Glutamatergic neuron (in vitro differentiated cells): ENCODE data around the gene INF2. TPM values are rescaled to one million over a fixed set of nuclear protein-coding genes. Genes with fewer than 3 reads are reported as not detected.

ENCODE experiments used
- DNase-seq: peaks from one replicate; pipeline ENCODE4 v3.0.0; 2022
- H3K27ac Mint-ChIP-seq: one replicate; pipeline ENCODE4 v1.8.0; 2020; ENCODE audit warnings: mild to moderate bottlenecking, mixed read lengths, inconsistent platforms; ENCODE audit not compliant: unreplicated experiment
- H3K27me3 Mint-ChIP-seq: one replicate; pipeline ENCODE4 v1.8.0; 2020; ENCODE audit warnings: mild to moderate bottlenecking, moderate library complexity, mixed read lengths, inconsistent platforms; ENCODE audit not compliant: unreplicated experiment
- H3K36me3 Mint-ChIP-seq: one replicate; pipeline ENCODE4 v1.8.0; 2020; ENCODE audit warnings: mild to moderate bottlenecking, mixed read lengths, inconsistent platforms; ENCODE audit not compliant: unreplicated experiment
- H3K4me1 Mint-ChIP-seq: one replicate; pipeline ENCODE4 v1.8.0; 2020; ENCODE audit warnings: mild to moderate bottlenecking, low read depth, mixed read lengths, inconsistent platforms; ENCODE audit not compliant: unreplicated experiment
- H3K4me3 Mint-ChIP-seq: one replicate; pipeline ENCODE4 v1.8.0; 2020; ENCODE audit warnings: mild to moderate bottlenecking, mixed read lengths, inconsistent platforms; ENCODE audit not compliant: unreplicated experiment
- H3K9me3 Mint-ChIP-seq: one replicate; pipeline ENCODE4 v1.8.0; 2020; ENCODE audit warnings: mild to moderate bottlenecking, moderate library complexity, mixed read lengths, inconsistent platforms; ENCODE audit not compliant: unreplicated experiment
- CTCF ChIP-seq: fragments of 200-600 bp; sonication (generic); IDR thresholded peaks from one replicate; pipeline ENCODE4 v1.5.0; 2021; ENCODE audit not compliant: partially characterized antibody, unreplicated experiment
- microRNA-seq: library from miRNA; unstranded; fragments of <30 nt; microRNA quantifications from one replicate; pipeline ENCODE4, GENCODE V29; 2020; ENCODE audit not compliant: unreplicated experiment
- total RNA-seq: library from RNA; stranded (reverse); fragmentation: NEBNext Ultra II Directional; extraction: Animal tissue kit (Norgen Biotek cat#: 25700); gene quantifications from one replicate; pipeline ENCODE4 v1.2.1, GENCODE V29; 2021; ENCODE audit not compliant: unreplicated experiment

INF2 gene
- total RNA-seq, 1 donor from 2014 or later, result 11.8 TPM

GRCh38 chr14:104770072-104770579 is 80.7 kb downstream of the INF2 start:
- Mint-ChIP-seq H3K9me3 (peaks cover 23% of the 10 kb centered on the region), H3K4me1 (peaks cover 10% of the 10 kb centered on the region), H3K4me3 (peak overlapping the region; percentile 28), H3K36me3 (peaks cover 12% of the 10 kb centered on the region), H3K27ac (peak overlapping the region; percentile 79), H3K27me3 (peaks cover 12% of the 10 kb centered on the region)
- no peak for TF ChIP-seq CTCF
- DNase-seq, result no peak

GRCh38 chr14:104770851-104771272 is 81.4 kb downstream of the INF2 start:
- H3K36me3 Mint-ChIP-seq, result peaks cover 11% of the 10 kb centered on the region
- H3K27me3 Mint-ChIP-seq, result peaks cover 14% of the 10 kb centered on the region
- peak; percentile 67 for TF ChIP-seq CTCF
- H3K9me3 Mint-ChIP-seq, result peaks cover 22% of the 10 kb centered on the region
- peak overlapping the region; percentile 90 for H3K27ac Mint-ChIP-seq
- no peak overlapping the region for H3K4me3 Mint-ChIP-seq
- H3K4me1 Mint-ChIP-seq, result peaks cover 10% of the 10 kb centered on the region
- no peak for DNase-seq

GRCh38 chr14:104771374-104771773 is 82.0 kb downstream of the INF2 start:
- TF ChIP-seq CTCF, result no peak
- peaks cover 10% of the 10 kb centered on the region for H3K4me1 Mint-ChIP-seq
- DNase-seq, result no peak
- peaks cover 23% of the 10 kb centered on the region for H3K9me3 Mint-ChIP-seq
- H3K36me3 Mint-ChIP-seq, result peaks cover 7% of the 10 kb centered on the region
- H3K27ac Mint-ChIP-seq, result no peak overlapping the region
- H3K27me3 Mint-ChIP-seq, result peaks cover 14% of the 10 kb centered on the region
- no peak overlapping the region for H3K4me3 Mint-ChIP-seq

Small RNA genes within 50 kb of the gene (microRNA-seq; reads per million reads assigned to microRNA genes)
- 2.1 reads per million, percentile 13 among the genes with 10 or more reads in this experiment for gene MIR4710

Other genes with a start within 250 kb of the INF2 start
- gene C14orf180, start 109.9 kb upstream of the INF2 start, total RNA-seq, result not detected
- 28.8 TPM for gene TMEM179, start 84.8 kb upstream of the INF2 start, total RNA-seq
- gene ADSS1, start 34.6 kb downstream of the INF2 start, total RNA-seq, result 45.1 TPM
- gene SIVA1, start 63.5 kb downstream of the INF2 start, total RNA-seq, result 30.5 TPM
- 300 TPM for gene AKT1, start 106.1 kb downstream of the INF2 start, total RNA-seq
- gene ZBTB42, start 111.5 kb downstream of the INF2 start, total RNA-seq, result 6.0 TPM
- gene CEP170B, start 175.7 kb downstream of the INF2 start, total RNA-seq, result 80.4 TPM
- not detected for gene PLD4, start 235.3 kb downstream of the INF2 start, total RNA-seq